Sciatic nerve (tissue), 2 donors: ENCODE measurements around the gene RPL28. TPM values are rescaled to one million over a fixed set of nuclear protein-coding genes. Genes with fewer than 3 reads are reported as not detected.
"Not testable (repeated sequence)": the region's sequence is repeated elsewhere in the genome, so short reads cannot be mapped to it uniquely, and the experiment has no call there.

Source experiments
- ATAC-seq: fragments of 200-7000 bp; cut with Tn5 transposase; one replicate; pipeline ENCODE4 v1.9.1; 2020; ENCODE audit warnings: mild to moderate bottlenecking, moderate library complexity
- DNase-seq: peaks from one replicate; pipeline ENCODE4 v3.0.0-alpha.2; 2020; ENCODE audit warnings: low spot score
- intact Hi-C: fragments of 100-400 bp; cut with DNase I; formaldehyde crosslinking; loops from one replicate; pipeline ENCODE4 v1.14.2; 2022
- total RNA-seq: library from RNA; stranded (reverse); fragmentation: NEBNext Ultra II Directional; extraction: Animal tissue kit (Norgen Biotek cat#: 25700); gene quantifications from one replicate; pipeline ENCODE4 v1.2.1, GENCODE V29; 2021
- donor health status: DM: no; HTN: no; CAD: no.
- donor health status: DM: no; HTN: no; CAD: no.

Gene RPL28
- total RNA-seq, 1 donor from 2014 or later = 902 TPM

GRCh38 chr19:55442372-55442961, 56.7 kb downstream of the RPL28 start:
- intact Hi-C loops = no loop called here
- no peak for DNase-seq
- no peak for ATAC-seq

DNA sequence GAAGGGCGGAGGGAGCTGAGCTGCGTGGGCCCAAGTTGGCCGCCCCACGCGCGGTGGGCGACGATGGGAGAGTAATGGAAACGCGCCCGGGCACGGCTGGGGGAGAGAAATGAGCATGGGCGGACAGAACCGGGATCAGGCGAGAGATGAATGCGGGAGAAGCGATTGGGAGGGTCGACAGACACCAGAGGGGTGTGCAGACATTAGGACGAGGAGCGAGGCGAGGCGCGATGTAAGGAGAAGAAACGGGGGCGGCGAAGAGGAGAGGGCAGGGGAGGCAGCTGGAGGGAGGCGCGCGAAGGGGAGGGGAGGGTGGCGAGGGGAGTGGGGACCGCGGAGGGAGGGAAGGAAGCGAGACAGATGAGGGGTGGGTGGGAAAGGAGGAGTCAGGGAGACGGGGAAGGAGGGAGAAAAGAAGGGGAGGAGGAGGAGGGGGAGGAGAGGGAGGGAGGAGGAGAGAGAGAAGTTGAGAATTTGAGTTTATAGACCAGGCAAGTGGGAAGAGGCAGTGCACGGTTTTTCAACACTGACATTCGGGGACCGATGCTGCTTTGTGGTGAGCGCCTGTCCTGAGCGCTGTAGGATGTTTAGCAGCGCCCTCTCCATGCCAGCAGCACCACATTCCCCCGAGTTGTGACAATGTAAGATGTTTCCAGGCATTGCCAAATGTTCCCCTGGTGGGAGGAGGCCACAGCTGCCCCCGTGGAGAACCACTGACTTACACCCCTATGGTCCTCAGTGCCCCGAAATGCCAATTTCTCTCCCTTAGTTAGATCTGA, 57.5 kb downstream of the RPL28 start, which contains the start of gene SHISA7:
TSS of gene SHISA7 (minus strand) at position 256 of the 779 bp plus-strand sequence. CDS start 437 bp downstream, outside the sequence.
- intact Hi-C loops = no loop called here
- ATAC-seq (no peak), DNase-seq (no peak)

DNA sequence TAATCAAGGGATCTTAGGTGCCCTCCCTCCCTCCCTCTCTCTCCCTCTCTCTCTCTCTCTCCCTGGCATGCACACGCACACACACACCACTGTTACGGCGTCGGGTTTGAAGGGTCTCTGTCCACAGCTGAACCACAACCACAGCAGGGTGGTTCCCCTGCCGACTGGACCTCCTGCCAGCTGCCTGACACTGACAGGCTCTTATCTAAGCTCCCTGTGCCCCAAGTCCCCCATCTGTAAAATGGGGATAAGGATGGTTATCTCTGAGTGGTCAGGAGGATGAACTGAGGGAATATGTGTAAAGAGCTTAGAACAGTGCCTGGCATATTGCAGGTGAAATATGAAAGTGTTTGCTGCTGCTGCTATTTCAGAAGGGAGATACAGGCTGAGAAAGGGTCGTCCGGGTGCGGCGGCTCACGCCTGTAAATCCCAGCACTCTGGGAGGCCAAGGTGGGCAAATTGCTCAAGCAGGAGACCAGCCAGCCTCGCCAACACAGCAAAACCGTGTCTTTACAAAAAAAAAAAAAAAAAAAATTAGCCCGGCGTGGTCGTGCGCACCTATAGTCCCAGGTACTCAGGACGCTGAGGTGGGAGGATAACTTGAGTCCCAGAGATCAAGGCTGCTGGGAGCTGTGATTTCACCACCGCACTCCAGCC, 58.2 kb downstream of the RPL28 start:
- intact Hi-C loops = no loop called here
- ATAC-seq = no peak
- DNase-seq = no peak

GRCh38 chr19:55444646-55445045, 58.9 kb downstream of the RPL28 start:
- intact Hi-C loops = no loop called here
- DNase-seq (no peak), ATAC-seq (no peak)

DNA sequence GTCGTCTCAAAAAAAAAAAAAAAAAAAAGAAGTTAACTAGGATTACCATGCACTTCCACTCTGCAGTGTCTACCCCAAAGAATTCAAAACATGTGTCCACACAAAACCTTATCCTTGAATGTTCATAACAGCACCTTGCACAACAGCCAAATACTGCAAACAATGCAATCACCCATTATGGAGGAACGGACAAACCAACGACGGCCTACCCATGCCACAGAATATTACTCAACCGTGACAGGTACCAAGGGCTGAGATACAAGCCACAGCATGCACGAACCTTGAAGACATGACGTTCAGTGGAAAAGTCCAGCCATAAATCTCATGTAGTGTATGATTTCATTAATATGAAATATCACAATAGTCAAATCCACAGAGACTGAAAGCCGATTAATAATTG, 60.3 kb downstream of the RPL28 start:
- DNase-seq (no peak), ATAC-seq (no peak)
- intact Hi-C loops = no loop called here

DNA sequence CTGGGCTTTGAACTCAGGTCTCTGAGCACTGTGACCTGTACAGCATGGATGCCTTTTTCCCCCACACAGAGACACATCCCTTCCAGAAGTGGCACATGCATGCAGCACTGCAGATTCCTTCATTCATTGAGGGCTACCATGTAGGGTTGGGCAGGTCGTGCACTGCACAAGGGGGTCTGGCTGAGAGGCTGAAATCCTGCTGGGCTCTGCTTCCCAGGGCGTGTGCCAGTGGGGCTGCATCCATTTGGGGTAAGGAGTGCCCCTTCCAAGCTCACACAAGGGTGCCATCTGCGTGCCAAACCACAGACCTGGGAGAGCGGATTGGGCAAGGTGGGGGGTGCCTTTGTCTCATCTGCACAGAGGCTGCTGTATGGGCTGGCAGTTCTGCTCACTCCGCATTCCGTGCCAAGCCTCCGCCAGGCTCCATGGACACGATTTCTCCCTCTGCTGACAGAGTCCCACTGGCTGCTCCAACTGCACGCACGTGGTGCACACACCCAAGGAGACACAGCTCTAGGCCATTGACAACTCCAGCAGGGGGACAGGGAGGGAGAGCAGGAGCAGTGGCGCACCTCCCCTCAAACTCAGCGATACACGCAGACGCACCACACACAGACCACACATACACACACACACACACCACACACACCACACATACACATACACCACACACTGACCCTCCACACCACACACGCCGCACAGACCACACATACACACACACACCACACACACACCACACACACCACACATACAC, 61.9 kb downstream of the RPL28 start:
- DNase-seq (no peak), ATAC-seq (peak; percentile 54)
- intact Hi-C loops = no loop called here

DNA sequence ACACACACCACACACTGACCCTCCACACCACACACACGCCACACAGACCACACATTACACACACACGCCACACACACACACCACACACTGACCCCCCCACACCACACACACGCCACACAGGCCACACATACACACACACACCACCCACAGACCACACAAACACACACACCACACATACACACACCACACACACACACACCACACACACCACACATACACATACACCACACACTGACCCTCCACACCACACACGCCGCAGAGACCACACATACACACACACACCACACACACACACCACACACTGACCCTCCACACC, 62.4 kb downstream of the RPL28 start:
- ATAC-seq, intact Hi-C loops, DNase-seq: not testable (repeated sequence)

GRCh38 chr19:55449469-55449868, 63.7 kb downstream of the RPL28 start:
- ATAC-seq (no peak), DNase-seq (no peak)
- intact Hi-C loops = no loop called here

- DNase-seq (no peak), ATAC-seq (no peak)
- intact Hi-C loops = no loop called here
Measured at GRCh38 chr19:55451163-55451964, 65.6 kb downstream of the RPL28 start.

DNA sequence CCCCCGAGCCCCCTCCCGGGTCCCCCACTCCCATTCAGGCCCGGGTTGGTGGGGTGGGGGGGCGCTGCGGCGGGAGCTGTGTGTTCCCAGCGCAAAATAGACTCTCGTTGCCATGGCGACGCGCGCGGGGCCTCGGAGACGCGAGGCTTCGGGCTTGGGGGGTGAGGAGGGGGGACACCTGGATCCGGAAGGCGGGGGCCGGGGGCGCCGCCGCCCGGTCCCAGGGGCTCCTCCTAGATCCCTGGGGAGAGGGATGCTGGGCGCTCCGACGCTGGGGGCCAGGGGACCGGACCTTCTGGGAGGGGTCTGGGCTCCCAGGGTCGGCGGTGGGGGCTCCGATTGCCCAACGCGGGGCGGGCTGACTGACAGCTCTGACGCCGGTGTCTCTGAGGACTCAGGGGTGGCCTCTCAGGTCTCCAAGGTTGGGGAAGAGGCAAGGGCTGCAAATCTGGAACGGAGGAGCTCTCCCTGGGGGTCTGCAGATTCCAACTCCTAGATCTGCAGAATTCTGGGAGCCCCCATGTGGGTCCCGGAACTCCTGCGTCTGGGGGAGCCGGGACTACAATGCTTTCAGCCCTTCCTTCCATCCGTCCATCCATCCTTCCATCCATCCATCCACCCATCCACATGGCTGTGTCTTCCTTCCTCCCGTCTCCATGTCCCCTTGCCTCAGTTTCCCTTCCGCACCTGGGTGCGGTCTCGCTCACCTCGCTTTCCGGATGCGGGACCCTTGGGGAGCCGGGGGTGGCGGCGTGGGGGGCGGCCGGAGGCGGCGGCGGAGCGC, 66.4 kb downstream of the RPL28 start:
- intact Hi-C loops = no loop called here
- DNase-seq (no peak), ATAC-seq (no peak)

Other genes with a start within 250 kb of the RPL28 start
- gene TNNT1, start 236.7 kb upstream of the RPL28 start, total RNA-seq = 1.4 TPM
- gene TNNI3, start 228.2 kb upstream of the RPL28 start, total RNA-seq = not detected
- 0.62 TPM for gene DNAAF3, start 219.3 kb upstream of the RPL28 start, total RNA-seq
- not detected for gene SYT5, start 205.6 kb upstream of the RPL28 start, total RNA-seq
- 1.5 TPM for gene PTPRH, start 176.4 kb upstream of the RPL28 start, total RNA-seq
- gene TMEM86B, start 157.2 kb upstream of the RPL28 start, total RNA-seq = 6.0 TPM
- 40.4 TPM for gene PPP6R1, start 126.9 kb upstream of the RPL28 start, total RNA-seq
- gene HSPBP1, start 105.8 kb upstream of the RPL28 start, total RNA-seq = 16.1 TPM
- gene BRSK1, start 101.9 kb upstream of the RPL28 start, total RNA-seq = 6.5 TPM
- 5.1 TPM for gene TMEM150B, start 60.6 kb upstream of the RPL28 start, total RNA-seq
- 18.1 TPM for gene KMT5C, start 46.1 kb upstream of the RPL28 start, total RNA-seq
- gene COX6B2, start 31.2 kb upstream of the RPL28 start, total RNA-seq = 0.31 TPM
- gene GARIN5B, start 22.7 kb upstream of the RPL28 start, total RNA-seq = not detected
- 0.45 TPM for gene IL11, start 15.5 kb upstream of the RPL28 start, total RNA-seq
- not detected for gene TMEM190, start 9.1 kb upstream of the RPL28 start, total RNA-seq
- 2.9 TPM for gene TMEM238, start 1.6 kb upstream of the RPL28 start, total RNA-seq
- gene UBE2S, start 21.9 kb downstream of the RPL28 start, total RNA-seq = 17.1 TPM
- gene SHISA7, start 57.4 kb downstream of the RPL28 start, total RNA-seq = 9.0 TPM
- gene ISOC2, start 75.7 kb downstream of the RPL28 start, total RNA-seq = 35.7 TPM
- gene C19orf85, start 78.8 kb downstream of the RPL28 start, total RNA-seq = not detected
- gene ZNF628, start 90.7 kb downstream of the RPL28 start, total RNA-seq = 9.0 TPM
- 11.5 TPM for gene NAT14, start 99.3 kb downstream of the RPL28 start, total RNA-seq
- 13.5 TPM for gene SSC5D, start 102.5 kb downstream of the RPL28 start, total RNA-seq
- gene SBK2, start 151.2 kb downstream of the RPL28 start, total RNA-seq = not detected
- gene SBK3, start 159.6 kb downstream of the RPL28 start, total RNA-seq = 0.53 TPM
- gene ZNF579, start 194.9 kb downstream of the RPL28 start, total RNA-seq = 14.3 TPM
- gene FIZ1, start 213.6 kb downstream of the RPL28 start, total RNA-seq = 11.7 TPM
- gene ZNF524, start 214.4 kb downstream of the RPL28 start, total RNA-seq = 18.9 TPM
- 15.9 TPM for gene ZNF865, start 219.7 kb downstream of the RPL28 start, total RNA-seq
- 4.0 TPM for gene ZNF784, start 238.6 kb downstream of the RPL28 start, total RNA-seq